HG02870 (cell line): Measurements from ENCODE around the gene PTPRT.

Experiments used
- ATAC-seq: cut with Tn5 transposase; IDR thresholded peaks from one replicate; pipeline ENCODE4 v1.9.1; 2021; ENCODE audit warnings: mild to moderate bottlenecking, moderate library complexity; ENCODE audit not compliant: unreplicated experiment

Gene PTPRT

DNA sequence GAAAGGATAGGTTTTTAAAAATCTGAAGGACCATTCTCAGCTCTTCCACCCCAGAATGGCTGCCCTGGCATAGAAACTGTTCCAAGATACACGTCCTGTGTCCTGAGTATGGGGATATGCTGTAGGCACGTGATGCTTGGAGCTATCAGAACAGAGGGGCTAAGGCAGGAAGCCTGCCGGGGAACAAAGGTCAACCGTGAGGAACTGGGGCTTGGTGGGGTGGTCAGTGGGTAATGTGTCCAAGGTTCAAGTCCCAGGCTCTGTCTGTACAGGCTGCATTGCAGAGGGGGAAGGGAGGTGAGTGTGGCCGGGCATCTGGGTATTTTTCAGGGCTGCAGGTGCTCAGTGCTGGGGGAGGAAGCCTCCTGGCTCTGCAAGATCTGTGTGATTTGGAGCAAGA lies 1092.0 kb downstream of the PTPRT start:
- ATAC-seq, result no peak

GRCh38 chr20:42095221-42095620 lies 1094.5 kb downstream of the PTPRT start:
- ATAC-seq, result no peak

GRCh38 chr20:42093542-42094440 lies 1095.9 kb downstream of the PTPRT start:
- ATAC-seq, result no peak

GRCh38 chr20:42093041-42093440 lies 1096.7 kb downstream of the PTPRT start:
- no peak for ATAC-seq

DNA sequence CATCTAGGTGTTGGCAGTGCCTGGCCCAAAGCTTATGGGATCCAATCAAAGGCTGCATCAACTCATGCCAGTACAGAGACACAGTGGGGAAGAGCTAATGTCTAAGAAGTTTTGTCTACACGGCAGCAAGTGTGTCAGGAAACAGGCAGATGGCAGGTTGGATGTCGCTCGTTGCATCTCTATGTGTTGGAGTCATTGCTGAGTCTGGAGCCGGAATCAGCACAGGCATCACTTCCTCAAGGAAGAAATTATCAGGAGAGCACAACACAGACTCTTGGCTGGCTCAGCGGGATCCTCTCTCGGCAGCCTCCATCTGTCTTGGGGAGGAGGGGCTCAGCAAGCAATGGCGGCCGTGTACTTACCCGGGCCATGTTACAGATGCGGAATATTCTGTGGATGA lies 1104.3 kb downstream of the PTPRT start:
- no peak for ATAC-seq

GRCh38 chr20:42083280-42083679 lies 1106.4 kb downstream of the PTPRT start:
- ATAC-seq, result no peak

GRCh38 chr20:42082611-42083010 lies 1107.1 kb downstream of the PTPRT start:
- no peak for ATAC-seq

GRCh38 chr20:42080956-42081355 lies 1108.8 kb downstream of the PTPRT start:
- no peak for ATAC-seq

- ATAC-seq, result no peak
Measured at GRCh38 chr20:42074944-42075343, 1114.8 kb downstream of the PTPRT start.

GRCh38 chr20:42067596-42067995 lies 1122.1 kb downstream of the PTPRT start:
- ATAC-seq, result no peak

GRCh38 chr20:42067174-42067573 lies 1122.5 kb downstream of the PTPRT start:
- ATAC-seq, result no peak

- ATAC-seq, result no peak
Measured at GRCh38 chr20:42063141-42063540, 1126.6 kb downstream of the PTPRT start.

- no peak for ATAC-seq
Measured at GRCh38 chr20:42053350-42053749, 1136.4 kb downstream of the PTPRT start.

- ATAC-seq, result no peak
Measured at GRCh38 chr20:42051921-42052320, 1137.8 kb downstream of the PTPRT start.

GRCh38 chr20:42046371-42047085 lies 1143.2 kb downstream of the PTPRT start:
- ATAC-seq, result no peak

DNA sequence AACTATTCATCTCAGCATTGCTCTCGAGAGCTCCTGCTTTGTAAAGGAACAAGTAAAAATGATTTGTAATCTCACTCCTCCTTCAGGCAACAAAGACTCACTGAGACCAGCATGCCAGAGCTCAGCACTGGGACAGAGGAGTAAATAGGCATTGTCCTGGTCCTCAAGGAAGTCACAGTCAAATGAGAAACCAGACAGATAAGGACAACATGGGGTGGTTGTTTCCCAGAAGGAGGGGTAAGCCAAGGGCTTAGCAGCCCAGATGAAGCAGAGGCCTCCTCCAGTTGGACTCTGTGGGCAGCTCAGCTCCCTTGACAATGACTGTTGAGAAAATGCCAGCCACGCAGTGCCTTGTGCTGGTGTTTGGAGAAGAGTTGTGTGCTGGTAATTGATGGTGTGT lies 1145.8 kb downstream of the PTPRT start:
- no peak for ATAC-seq

GRCh38 chr20:42041000-42041565 lies 1148.6 kb downstream of the PTPRT start:
- no peak for ATAC-seq

DNA sequence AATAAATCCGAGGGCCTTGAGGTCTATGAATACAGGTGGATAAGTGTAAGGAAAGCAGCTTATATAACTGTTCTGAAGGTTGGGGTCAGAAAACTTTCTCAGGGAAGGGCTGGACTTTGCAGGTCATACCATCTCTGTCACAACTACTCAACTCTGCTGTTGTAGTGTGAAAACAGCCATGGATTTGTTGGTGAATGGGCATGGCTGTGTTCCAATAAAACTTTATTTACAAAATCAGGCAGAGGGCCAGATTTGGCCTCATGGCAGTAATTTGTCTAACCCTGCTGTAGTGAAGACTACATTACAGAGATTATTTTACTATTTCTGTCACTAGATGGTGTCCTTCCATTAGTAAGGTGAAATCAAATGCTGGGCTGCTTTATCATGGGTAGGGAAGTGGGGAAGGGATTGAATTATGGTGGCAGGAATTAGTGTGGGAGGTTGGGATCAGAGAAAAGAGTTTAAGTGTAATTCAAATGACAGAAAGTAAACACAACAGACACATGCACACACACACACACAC lies 1161.9 kb downstream of the PTPRT start:
- no peak for ATAC-seq

DNA sequence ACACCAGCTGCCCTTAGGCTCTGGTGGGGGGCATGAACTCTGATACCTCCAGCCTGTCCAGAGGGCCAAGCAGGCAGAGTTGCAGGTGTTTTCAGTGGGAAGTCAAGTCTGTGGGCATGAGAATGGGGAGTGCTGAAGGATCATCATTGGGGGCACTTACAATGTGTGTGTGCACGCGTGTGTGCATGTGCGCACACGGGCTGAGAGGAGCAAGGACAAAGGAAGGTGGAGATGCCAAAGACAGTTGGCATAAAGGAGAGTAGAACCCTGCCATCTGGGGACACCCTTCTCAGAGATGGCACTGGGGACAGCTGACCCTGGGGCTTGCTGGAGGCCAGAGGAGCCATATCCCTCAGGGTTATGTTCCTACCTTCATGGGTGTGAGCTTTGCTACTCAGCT lies 1163.1 kb downstream of the PTPRT start:
- ATAC-seq, result no peak

- ATAC-seq, result no peak
Measured at GRCh38 chr20:42024653-42025052, 1165.1 kb downstream of the PTPRT start.
